ENCODE measurements around the gene POU2F2.

The POU2F2 gene

DNA sequence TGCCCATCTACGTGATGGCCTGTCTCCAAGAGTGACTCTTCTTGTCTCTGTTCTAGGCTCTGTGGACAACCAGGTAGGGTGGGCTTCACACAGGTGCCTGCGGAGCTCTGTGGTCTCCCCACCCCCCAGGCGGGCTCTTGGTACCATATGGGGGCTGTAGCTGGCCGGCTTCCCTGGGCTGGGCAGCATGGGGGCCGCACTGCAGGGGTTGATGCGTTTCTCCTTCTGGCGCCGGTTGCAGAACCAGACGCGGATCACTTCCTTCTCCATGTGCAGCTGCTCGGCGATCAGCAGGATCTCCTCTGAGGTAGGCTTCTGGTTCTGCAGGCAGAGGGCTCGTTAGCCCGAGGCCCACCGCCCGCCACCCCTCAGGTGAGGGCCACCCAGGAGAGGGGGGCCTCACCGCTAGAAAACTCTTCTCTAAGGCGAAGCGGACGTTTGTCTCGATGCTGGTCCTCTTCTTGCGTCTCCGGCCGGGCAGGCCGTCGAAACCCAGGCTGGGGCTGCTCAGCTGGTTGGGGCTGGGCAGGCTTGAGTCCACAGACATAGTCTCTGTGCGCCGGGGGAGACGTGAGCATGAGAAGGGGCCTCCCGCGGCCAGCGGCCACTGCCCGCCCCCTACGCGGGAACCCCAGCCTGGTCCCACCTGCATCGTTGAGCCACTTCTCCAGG lies 37.0 kb downstream of the POU2F2 start:
- no peaks in the 10 kb centered on the region for H3K27me3 Mint-ChIP-seq
- intact Hi-C loops (cut with micrococcal nuclease), result no loop called here
- no peak overlapping the region for H3K4me3 Mint-ChIP-seq
- H3K4me1 Mint-ChIP-seq (ENCODE audit: low read depth), result peaks cover 11% of the 10 kb centered on the region
- H3K27ac Mint-ChIP-seq, result no peak overlapping the region
- no peaks in the 10 kb centered on the region for H3K9me3 Mint-ChIP-seq
- peaks cover 94% of the 10 kb centered on the region for H3K36me3 Mint-ChIP-seq (ENCODE audit: low read depth)

- Mint-ChIP-seq H3K27me3 (no peaks in the 10 kb centered on the region), H3K36me3 (ENCODE audit: low read depth) (peaks cover 88% of the 10 kb centered on the region), H3K9me3 (no peaks in the 10 kb centered on the region), H3K4me3 (no peak overlapping the region), H3K4me1 (ENCODE audit: low read depth) (peaks cover 25% of the 10 kb centered on the region), H3K27ac (no peak overlapping the region)
- intact Hi-C loops (cut with micrococcal nuclease), result no loop called here
Measured at GRCh38 chr19:42093926-42094325, 38.3 kb downstream of the POU2F2 start.

- no peaks in the 10 kb centered on the region for H3K27me3 Mint-ChIP-seq
- intact Hi-C loops (cut with micrococcal nuclease), result no loop called here
- no peak overlapping the region for H3K27ac Mint-ChIP-seq
- H3K36me3 Mint-ChIP-seq (ENCODE audit: low read depth), result peaks cover 84% of the 10 kb centered on the region
- H3K4me3 Mint-ChIP-seq, result no peak overlapping the region
- peaks cover 29% of the 10 kb centered on the region for H3K4me1 Mint-ChIP-seq (ENCODE audit: low read depth)
- no peaks in the 10 kb centered on the region for H3K9me3 Mint-ChIP-seq
Measured at GRCh38 chr19:42093505-42093904, 38.7 kb downstream of the POU2F2 start.

DNA sequence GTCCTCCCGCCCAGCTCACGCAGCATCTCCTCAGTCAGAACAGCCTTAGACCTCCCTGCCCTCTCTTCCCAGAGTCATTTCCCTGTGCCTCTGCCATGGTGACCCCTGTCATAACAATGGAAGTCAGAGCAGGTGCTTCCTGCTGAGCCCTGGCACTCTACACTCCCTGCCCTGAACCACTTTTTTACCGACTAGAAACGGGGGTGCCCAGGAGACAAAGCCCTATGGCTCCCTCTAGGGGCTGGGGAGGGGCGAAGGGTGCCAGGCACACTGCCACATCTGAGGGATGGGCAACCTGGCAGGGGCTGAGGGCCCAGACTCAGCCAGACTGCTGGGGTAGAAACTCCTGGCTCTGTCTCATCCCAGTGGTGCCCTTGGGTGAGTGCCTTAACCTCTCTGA lies 39.9 kb downstream of the POU2F2 start:
- H3K4me1 Mint-ChIP-seq (ENCODE audit: low read depth), result peaks cover 38% of the 10 kb centered on the region

DNA sequence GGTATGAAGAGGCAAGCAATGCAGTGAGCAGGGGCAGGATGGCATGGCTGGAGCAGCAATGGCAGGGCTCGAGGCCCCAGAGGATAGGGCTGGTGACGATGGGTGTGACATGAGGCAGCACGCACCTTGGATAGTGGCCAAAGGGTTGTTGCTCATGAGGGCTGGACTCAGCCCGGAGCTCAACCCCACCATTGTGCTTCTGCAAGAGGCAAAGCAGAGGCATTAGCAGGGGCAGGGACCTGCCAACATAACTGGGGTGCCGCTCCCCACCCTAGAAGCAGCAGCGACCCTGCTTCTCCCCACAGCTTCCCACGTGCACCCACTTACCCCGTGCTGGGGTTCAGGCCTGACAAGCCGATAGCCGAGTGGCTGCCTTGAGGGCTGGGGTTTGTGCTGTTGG lies 40.5 kb downstream of the POU2F2 start:
- Mint-ChIP-seq H3K27me3 (no peaks in the 10 kb centered on the region), H3K36me3 (ENCODE audit: low read depth) (peaks cover 66% of the 10 kb centered on the region), H3K27ac (no peak overlapping the region), H3K9me3 (no peaks in the 10 kb centered on the region), H3K4me1 (ENCODE audit: low read depth) (peaks cover 38% of the 10 kb centered on the region), H3K4me3 (no peak overlapping the region)
- intact Hi-C loops (cut with micrococcal nuclease), result no loop called here

More for the DNA sequence above, 39.9 kb downstream of the POU2F2 start:
- H3K27me3 Mint-ChIP-seq, result no peaks in the 10 kb centered on the region
- peaks cover 72% of the 10 kb centered on the region for H3K36me3 Mint-ChIP-seq (ENCODE audit: low read depth)
- no peaks in the 10 kb centered on the region for H3K9me3 Mint-ChIP-seq
- H3K4me3 Mint-ChIP-seq, result no peak overlapping the region
- no peak overlapping the region for H3K27ac Mint-ChIP-seq
- intact Hi-C loops (cut with micrococcal nuclease), result no loop called here

- Mint-ChIP-seq H3K4me3 (no peak overlapping the region), H3K36me3 (ENCODE audit: low read depth) (peaks cover 62% of the 10 kb centered on the region)
Measured at GRCh38 chr19:42091300-42091699, 40.9 kb downstream of the POU2F2 start.

DNA sequence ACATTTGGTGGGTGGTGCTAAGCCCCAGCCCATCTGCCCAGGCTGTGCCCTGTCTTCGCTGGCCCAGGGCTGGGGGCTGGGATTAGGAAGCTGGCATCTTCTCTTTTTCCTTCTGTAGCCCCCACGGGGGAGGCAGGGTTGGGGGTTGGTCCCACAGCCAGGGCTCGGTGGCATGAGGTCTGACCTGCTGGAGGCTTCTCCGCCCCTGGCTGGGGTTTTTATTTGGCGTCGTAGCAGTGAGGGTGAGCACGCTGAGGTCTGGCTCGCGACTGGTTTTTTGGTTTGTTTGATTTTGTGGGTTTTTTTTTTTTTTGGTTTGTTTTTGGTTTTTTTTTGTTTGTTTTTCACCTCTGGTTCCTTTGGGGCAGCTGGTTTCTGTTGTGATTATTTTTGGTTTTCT lies 41.6 kb downstream of the POU2F2 start:
- H3K9me3 Mint-ChIP-seq, result no peaks in the 10 kb centered on the region
- H3K36me3 Mint-ChIP-seq (ENCODE audit: low read depth), result peaks cover 55% of the 10 kb centered on the region
- no peak overlapping the region for H3K27ac Mint-ChIP-seq
- H3K4me3 Mint-ChIP-seq, result no peak overlapping the region
- intact Hi-C loops (cut with micrococcal nuclease), result no loop called here
- peaks cover 43% of the 10 kb centered on the region for H3K4me1 Mint-ChIP-seq (ENCODE audit: low read depth)
- no peaks in the 10 kb centered on the region for H3K27me3 Mint-ChIP-seq

More at GRCh38 chr19:42091300-42091699, 40.9 kb downstream of the POU2F2 start:
- intact Hi-C loops (cut with micrococcal nuclease), result no loop called here
- Mint-ChIP-seq H3K9me3 (no peaks in the 10 kb centered on the region), H3K27me3 (no peaks in the 10 kb centered on the region), H3K4me1 (ENCODE audit: low read depth) (peaks cover 38% of the 10 kb centered on the region), H3K27ac (no peak overlapping the region)

- no peak overlapping the region for H3K27ac Mint-ChIP-seq
- peaks cover 43% of the 10 kb centered on the region for H3K4me1 Mint-ChIP-seq (ENCODE audit: low read depth)
- intact Hi-C loops (cut with micrococcal nuclease), result no loop called here
- H3K9me3 Mint-ChIP-seq, result no peaks in the 10 kb centered on the region
- no peaks in the 10 kb centered on the region for H3K27me3 Mint-ChIP-seq
- H3K36me3 Mint-ChIP-seq (ENCODE audit: low read depth), result peaks cover 46% of the 10 kb centered on the region
- H3K4me3 Mint-ChIP-seq, result no peak overlapping the region
Measured at GRCh38 chr19:42089772-42090171, 42.5 kb downstream of the POU2F2 start.

GRCh38 chr19:42089191-42089750 lies 43.0 kb downstream of the POU2F2 start:
- Mint-ChIP-seq H3K9me3 (no peaks in the 10 kb centered on the region), H3K4me3 (peak overlapping the region; percentile 1), H3K27ac (peak overlapping the region; percentile 62), H3K27me3 (no peaks in the 10 kb centered on the region), H3K36me3 (ENCODE audit: low read depth) (peaks cover 41% of the 10 kb centered on the region), H3K4me1 (ENCODE audit: low read depth) (peaks cover 43% of the 10 kb centered on the region)
- intact Hi-C loops (cut with micrococcal nuclease), result no loop called here

DNA sequence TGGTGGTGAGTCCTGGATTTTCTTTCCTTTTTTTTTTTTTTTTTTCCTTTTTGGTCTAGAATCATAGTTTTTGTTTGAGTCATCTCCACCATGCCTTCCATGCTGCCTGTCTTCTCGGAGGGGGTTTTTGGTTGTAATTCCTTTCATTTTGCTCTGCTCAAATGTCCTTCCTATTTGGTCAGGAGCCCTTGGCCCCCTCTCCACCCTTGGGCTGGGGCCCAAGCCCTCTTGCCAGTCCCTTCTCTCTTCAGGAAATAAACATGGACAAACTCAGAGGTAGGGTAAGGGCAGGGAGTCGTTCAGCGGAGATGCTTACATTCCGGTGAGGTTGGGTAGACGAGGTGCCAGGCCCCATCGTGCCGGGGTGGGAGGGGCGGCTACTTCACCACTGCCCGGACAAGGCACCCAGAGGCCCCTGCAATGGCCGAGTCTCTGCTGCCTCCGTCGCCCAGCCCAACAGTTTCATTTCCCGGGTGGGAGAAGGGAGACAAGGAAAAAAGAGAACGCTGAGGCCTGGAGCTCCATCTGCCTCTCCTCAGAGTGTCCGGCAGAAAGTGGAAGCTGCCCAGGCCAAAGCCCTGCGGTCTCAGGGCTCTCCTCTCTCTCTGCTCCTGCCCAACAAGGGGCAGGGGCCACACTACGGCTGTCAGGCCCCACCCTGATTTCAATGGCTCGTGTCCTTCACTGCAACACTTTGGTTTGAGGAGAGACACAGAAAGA lies 43.6 kb downstream of the POU2F2 start:
- Mint-ChIP-seq H3K36me3 (ENCODE audit: low read depth) (peaks cover 35% of the 10 kb centered on the region), H3K4me1 (ENCODE audit: low read depth) (peaks cover 43% of the 10 kb centered on the region), H3K4me3 (peak overlapping the region; percentile 1), H3K27ac (peak overlapping the region; percentile 62), H3K9me3 (no peaks in the 10 kb centered on the region), H3K27me3 (no peaks in the 10 kb centered on the region)
- intact Hi-C loops (cut with micrococcal nuclease), result no loop called here

DNA sequence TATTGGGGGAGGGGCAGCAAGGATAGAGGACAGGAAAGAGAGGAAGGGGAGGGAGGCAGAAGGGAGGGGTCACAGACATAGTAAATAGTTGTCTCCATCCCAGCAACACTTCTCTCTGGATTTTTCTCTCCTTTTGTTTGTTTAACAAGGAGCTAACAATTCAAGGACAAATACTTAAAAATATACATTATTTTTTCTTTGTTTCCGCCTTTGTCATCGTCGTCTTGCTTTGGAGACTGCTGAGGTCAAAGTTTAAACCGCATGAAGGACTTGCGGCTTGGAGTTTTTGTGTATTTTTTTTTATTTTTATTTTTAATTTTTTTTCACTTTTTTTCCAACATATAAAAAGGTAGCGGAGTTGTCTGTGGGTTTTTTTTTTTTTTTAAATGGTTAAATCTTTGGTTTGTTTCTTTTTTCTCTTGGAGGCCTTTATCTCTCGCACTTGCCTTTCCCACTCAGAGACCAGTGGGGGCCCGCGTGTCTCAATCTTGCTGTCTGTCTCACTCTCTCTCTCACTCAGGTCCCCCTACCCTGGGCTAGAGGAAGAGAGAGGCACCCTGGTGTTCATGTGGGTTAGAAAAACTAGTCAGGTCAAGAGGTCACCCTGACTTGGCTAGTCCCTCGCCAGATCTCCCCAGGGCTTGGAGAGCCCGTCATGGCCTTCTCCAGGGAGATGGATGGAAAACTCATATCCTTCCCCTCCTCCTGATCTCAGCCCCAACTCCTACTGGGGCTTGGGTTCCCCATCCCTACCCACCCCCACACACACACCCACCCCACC lies 45.3 kb downstream of the POU2F2 start:
- H3K9me3 Mint-ChIP-seq, result no peaks in the 10 kb centered on the region
- no peak overlapping the region for H3K27ac Mint-ChIP-seq
- peaks cover 43% of the 10 kb centered on the region for H3K4me1 Mint-ChIP-seq (ENCODE audit: low read depth)
- intact Hi-C loops (cut with micrococcal nuclease), result no loop called here
- no peak overlapping the region for H3K4me3 Mint-ChIP-seq
- H3K27me3 Mint-ChIP-seq, result no peaks in the 10 kb centered on the region
- peaks cover 31% of the 10 kb centered on the region for H3K36me3 Mint-ChIP-seq (ENCODE audit: low read depth)

DNA sequence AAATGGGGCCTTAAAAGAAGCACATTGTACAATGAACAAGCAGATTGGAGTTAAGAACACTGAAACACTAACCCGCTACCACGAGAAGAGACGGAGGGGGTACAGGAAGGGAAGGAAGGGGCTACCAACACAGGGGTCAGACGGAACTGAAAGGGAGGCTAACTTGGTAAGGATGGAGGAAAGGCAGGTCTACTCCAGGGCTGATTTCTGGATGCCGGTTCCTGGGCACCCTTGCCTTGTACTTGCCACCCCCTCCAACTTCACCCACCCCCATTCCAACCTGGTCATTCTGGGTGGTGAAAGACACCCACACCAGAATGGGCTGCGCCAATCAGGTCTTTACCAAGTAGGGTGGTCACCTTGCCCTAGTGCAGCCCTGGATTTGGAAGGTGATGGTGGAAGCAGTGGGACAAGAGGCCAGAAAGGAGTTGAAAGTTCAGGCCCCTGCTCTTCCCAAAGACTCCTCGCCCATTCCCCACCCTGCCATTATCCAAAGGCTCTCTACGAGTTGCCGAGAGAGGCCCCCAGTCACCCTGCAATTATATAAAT lies 46.0 kb downstream of the POU2F2 start:
- Mint-ChIP-seq H3K27me3 (no peaks in the 10 kb centered on the region), H3K9me3 (no peaks in the 10 kb centered on the region), H3K4me3 (no peak overlapping the region), H3K4me1 (ENCODE audit: low read depth) (peaks cover 41% of the 10 kb centered on the region), H3K36me3 (ENCODE audit: low read depth) (peaks cover 31% of the 10 kb centered on the region), H3K27ac (no peak overlapping the region)
- intact Hi-C loops (cut with micrococcal nuclease), result no loop called here

DNA sequence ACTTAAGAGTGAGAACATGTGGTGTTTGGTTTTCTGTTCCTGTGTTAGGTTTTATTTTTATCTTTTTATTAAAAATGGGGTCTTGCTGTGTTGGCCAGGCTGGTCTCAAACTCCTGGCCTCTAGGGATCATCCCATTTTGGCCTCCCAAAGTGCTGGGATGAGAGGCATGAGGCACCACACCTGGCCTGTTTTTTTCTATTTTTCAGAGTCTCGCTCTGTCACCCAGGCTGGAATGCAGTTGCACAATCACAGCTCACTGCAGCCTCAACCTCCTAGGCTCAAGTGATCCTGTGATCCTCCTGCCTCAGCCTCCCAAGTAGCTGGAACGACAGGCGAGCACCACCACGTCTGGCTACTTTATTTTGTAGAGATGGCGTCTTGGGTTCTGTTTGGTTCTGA lies 48.7 kb downstream of the POU2F2 start:
- H3K27me3 Mint-ChIP-seq, result no peaks in the 10 kb centered on the region
- H3K4me3 Mint-ChIP-seq, result no peak overlapping the region
- H3K27ac Mint-ChIP-seq, result no peak overlapping the region
- peaks cover 41% of the 10 kb centered on the region for H3K36me3 Mint-ChIP-seq (ENCODE audit: low read depth)
- intact Hi-C loops (cut with micrococcal nuclease), result no loop called here
- no peaks in the 10 kb centered on the region for H3K9me3 Mint-ChIP-seq
- H3K4me1 Mint-ChIP-seq (ENCODE audit: low read depth), result peaks cover 14% of the 10 kb centered on the region

All from dendritic cell treated with granulocyte-macrophage colony-stimulating factor and Interleukin-4, amounts not matched to agents 40 ng/mL and 50 ng/mL, for 4 days (primary cell).